ENCODE measurements around the gene DRAM1.
"Not testable (repeated sequence)": the region's sequence is repeated elsewhere in the genome, so short reads cannot be mapped to it uniquely, and the experiment has no call there.

DRAM1 gene

GRCh38 chr12:101915841-101916240 lies 38.5 kb downstream of the DRAM1 start:
- Mint-ChIP-seq H3K4me3 (no peak overlapping the region), H3K27ac (no peak overlapping the region), H3K27me3 (peaks cover 2% of the 10 kb centered on the region), H3K4me1 (ENCODE audit: low read depth) (peaks cover 9% of the 10 kb centered on the region), H3K36me3 (peaks cover 3% of the 10 kb centered on the region), H3K9me3 (ENCODE audit: low read depth) (no peaks in the 10 kb centered on the region)

- H3K9me3 Mint-ChIP-seq (ENCODE audit: low read depth); H3K27me3 Mint-ChIP-seq; H3K4me3 Mint-ChIP-seq; H3K4me1 Mint-ChIP-seq (ENCODE audit: low read depth); H3K36me3 Mint-ChIP-seq; H3K27ac Mint-ChIP-seq: not testable (repeated sequence)
These were observed 41.4 kb downstream of the DRAM1 start for GRCh38 chr12:101918805-101919204.

GRCh38 chr12:101919447-101919846 lies 42.1 kb downstream of the DRAM1 start:
- H3K4me3 Mint-ChIP-seq: no peak overlapping the region
- no peak overlapping the region for H3K27ac Mint-ChIP-seq
- H3K27me3 Mint-ChIP-seq: peaks cover 2% of the 10 kb centered on the region
- H3K9me3 Mint-ChIP-seq (ENCODE audit: low read depth): no peaks in the 10 kb centered on the region
- peaks cover 9% of the 10 kb centered on the region for H3K4me1 Mint-ChIP-seq (ENCODE audit: low read depth)
- peaks cover 5% of the 10 kb centered on the region for H3K36me3 Mint-ChIP-seq

GRCh38 chr12:101920906-101921305 lies 43.5 kb downstream of the DRAM1 start:
- no peak overlapping the region for H3K4me3 Mint-ChIP-seq

GRCh38 chr12:101923045-101923718 lies 45.8 kb downstream of the DRAM1 start:
- H3K9me3 Mint-ChIP-seq (ENCODE audit: low read depth): no peaks in the 10 kb centered on the region
- H3K27ac Mint-ChIP-seq: no peak overlapping the region
- H3K4me3 Mint-ChIP-seq: no peak overlapping the region
- H3K36me3 Mint-ChIP-seq: peaks cover 2% of the 10 kb centered on the region
- no peaks in the 10 kb centered on the region for H3K4me1 Mint-ChIP-seq (ENCODE audit: low read depth)
- H3K27me3 Mint-ChIP-seq: no peaks in the 10 kb centered on the region

More at GRCh38 chr12:101920906-101921305, 43.5 kb downstream of the DRAM1 start:
- H3K9me3 Mint-ChIP-seq (ENCODE audit: low read depth): no peaks in the 10 kb centered on the region
- peaks cover 9% of the 10 kb centered on the region for H3K4me1 Mint-ChIP-seq (ENCODE audit: low read depth)
- peaks cover 2% of the 10 kb centered on the region for H3K36me3 Mint-ChIP-seq
- H3K27ac Mint-ChIP-seq: no peak overlapping the region
- peaks cover 2% of the 10 kb centered on the region for H3K27me3 Mint-ChIP-seq

- H3K4me1 Mint-ChIP-seq (ENCODE audit: low read depth): no peaks in the 10 kb centered on the region
- H3K27ac Mint-ChIP-seq: no peak overlapping the region
- no peaks in the 10 kb centered on the region for H3K27me3 Mint-ChIP-seq
- H3K36me3 Mint-ChIP-seq: peaks cover 2% of the 10 kb centered on the region
- no peaks in the 10 kb centered on the region for H3K9me3 Mint-ChIP-seq (ENCODE audit: low read depth)
- H3K4me3 Mint-ChIP-seq: no peak overlapping the region
These were observed 47.2 kb downstream of the DRAM1 start for GRCh38 chr12:101924618-101925017.

- no peaks in the 10 kb centered on the region for H3K9me3 Mint-ChIP-seq (ENCODE audit: low read depth)
- no peaks in the 10 kb centered on the region for H3K27me3 Mint-ChIP-seq
- H3K36me3 Mint-ChIP-seq: peaks cover 2% of the 10 kb centered on the region
- H3K4me3 Mint-ChIP-seq: no peak overlapping the region
- no peak overlapping the region for H3K27ac Mint-ChIP-seq
- no peaks in the 10 kb centered on the region for H3K4me1 Mint-ChIP-seq (ENCODE audit: low read depth)
These were observed 48.0 kb downstream of the DRAM1 start for GRCh38 chr12:101925361-101925760.

GRCh38 chr12:101925935-101926334 lies 48.6 kb downstream of the DRAM1 start:
- Mint-ChIP-seq H3K4me3 (no peak overlapping the region), H3K27me3 (no peaks in the 10 kb centered on the region), H3K36me3 (peaks cover 2% of the 10 kb centered on the region), H3K27ac (no peak overlapping the region), H3K4me1 (ENCODE audit: low read depth) (no peaks in the 10 kb centered on the region), H3K9me3 (ENCODE audit: low read depth) (no peaks in the 10 kb centered on the region)

- no peaks in the 10 kb centered on the region for H3K27me3 Mint-ChIP-seq
- H3K4me3 Mint-ChIP-seq: no peak overlapping the region
- H3K27ac Mint-ChIP-seq: no peak overlapping the region
- H3K36me3 Mint-ChIP-seq: peaks cover 2% of the 10 kb centered on the region
- no peaks in the 10 kb centered on the region for H3K9me3 Mint-ChIP-seq (ENCODE audit: low read depth)
- no peaks in the 10 kb centered on the region for H3K4me1 Mint-ChIP-seq (ENCODE audit: low read depth)
These were observed 49.7 kb downstream of the DRAM1 start for GRCh38 chr12:101927036-101927435.

- Mint-ChIP-seq H3K27me3 (no peaks in the 10 kb centered on the region), H3K4me3 (no peak overlapping the region), H3K27ac (no peak overlapping the region), H3K4me1 (ENCODE audit: low read depth) (no peaks in the 10 kb centered on the region), H3K9me3 (ENCODE audit: low read depth) (no peaks in the 10 kb centered on the region), H3K36me3 (peaks cover 2% of the 10 kb centered on the region)
These were observed 50.6 kb downstream of the DRAM1 start for GRCh38 chr12:101927999-101928398.

GRCh38 chr12:101928556-101928955 lies 51.2 kb downstream of the DRAM1 start:
- peaks cover under 1% of the 10 kb centered on the region for H3K36me3 Mint-ChIP-seq
- no peaks in the 10 kb centered on the region for H3K27me3 Mint-ChIP-seq
- no peaks in the 10 kb centered on the region for H3K4me1 Mint-ChIP-seq (ENCODE audit: low read depth)
- no peak overlapping the region for H3K4me3 Mint-ChIP-seq
- no peaks in the 10 kb centered on the region for H3K9me3 Mint-ChIP-seq (ENCODE audit: low read depth)
- no peak overlapping the region for H3K27ac Mint-ChIP-seq

- Mint-ChIP-seq H3K27ac (no peak overlapping the region), H3K4me3 (no peak overlapping the region), H3K4me1 (ENCODE audit: low read depth) (no peaks in the 10 kb centered on the region), H3K27me3 (no peaks in the 10 kb centered on the region), H3K36me3 (no peaks in the 10 kb centered on the region), H3K9me3 (ENCODE audit: low read depth) (no peaks in the 10 kb centered on the region)
These were observed 52.1 kb downstream of the DRAM1 start for GRCh38 chr12:101929365-101930041.

- Mint-ChIP-seq H3K4me3 (no peak overlapping the region), H3K9me3 (ENCODE audit: low read depth) (no peaks in the 10 kb centered on the region), H3K27me3 (peaks cover 1% of the 10 kb centered on the region), H3K36me3 (no peaks in the 10 kb centered on the region), H3K4me1 (ENCODE audit: low read depth) (no peaks in the 10 kb centered on the region), H3K27ac (no peak overlapping the region)
These were observed 54.3 kb downstream of the DRAM1 start for GRCh38 chr12:101931498-101932326.

- H3K4me1 Mint-ChIP-seq (ENCODE audit: low read depth): no peaks in the 10 kb centered on the region
- no peaks in the 10 kb centered on the region for H3K36me3 Mint-ChIP-seq
- peaks cover 3% of the 10 kb centered on the region for H3K27me3 Mint-ChIP-seq
- H3K27ac Mint-ChIP-seq: no peak overlapping the region
- H3K9me3 Mint-ChIP-seq (ENCODE audit: low read depth): no peaks in the 10 kb centered on the region
- no peak overlapping the region for H3K4me3 Mint-ChIP-seq
These were observed 56.6 kb downstream of the DRAM1 start for GRCh38 chr12:101933866-101934514.
